ENCODE data around the gene ST13. TPM values are rescaled to one million over a fixed set of nuclear protein-coding genes. Genes with fewer than 3 reads are reported as not detected.

The ST13 gene
- total and polyA plus RNA-seq, 9 of the 15 experiments (the other 6 are each of a cell fraction or from before 2014, with no cell fraction given) = 53.6 to 311 (median 195) TPM

DNA sequence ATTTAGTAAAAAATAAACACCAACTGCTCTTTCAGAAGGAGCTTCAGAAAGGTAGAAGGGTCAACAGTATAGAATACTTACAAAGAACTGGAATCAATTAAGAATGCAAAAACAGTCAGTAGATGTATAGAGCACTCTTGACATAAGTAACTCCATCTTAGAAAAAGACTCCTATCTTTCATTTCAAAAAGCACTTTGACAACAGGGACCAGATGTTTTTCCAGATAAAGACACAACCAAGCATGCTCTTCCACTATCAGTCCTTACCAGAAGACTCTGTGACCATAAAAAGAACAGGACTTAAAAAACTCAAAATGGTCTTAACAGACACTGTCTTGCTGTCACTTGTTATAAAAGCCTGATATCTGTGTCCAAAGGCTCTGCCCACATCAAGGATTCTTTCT is 42.5 kb downstream of the ST13 start (continued):
- TF ChIP-seq HNRNPLL (IDR thresholded peaks at IDR 0.05; ENCODE audit: low read depth, low read length, poor library complexity, severe bottlenecking) (no peak), XRCC5 (IDR thresholded peaks at IDR 0.05; ENCODE audit: low read depth, low read length) (no peak), PTTG1 (tag; IDR thresholded peaks at IDR 0.05; ENCODE audit: low read depth) (peak; percentile 100), ZNF197 (CRISPR knock-in tag; IDR thresholded peaks at IDR 0.05; ENCODE audit: low read depth) (peak; percentile 100), DMBX1 (CRISPR knock-in tag; IDR thresholded peaks at IDR 0.05; ENCODE audit: borderline replicate concordance) (peak; percentile 100), DDX20 (tag; IDR thresholded peaks at IDR 0.05; ENCODE audit: low read depth) (peak; percentile 100), PHF20 (IDR thresholded peaks at IDR 0.05; ENCODE audit: partially characterized antibody) (no peak), GTF2A2 (tag; IDR thresholded peaks at IDR 0.05) (peak; percentile 98), BRD4 (IDR thresholded peaks at IDR 0.05) (no peak), DIDO1 (tag; IDR thresholded peaks at IDR 0.05; ENCODE audit: low read depth) (peak; percentile 95), SNIP1 (IDR thresholded peaks at IDR 0.05; ENCODE audit: low read depth) (no peak), ZNF785 (CRISPR knock-in tag; IDR thresholded peaks at IDR 0.05) (peak; percentile 86; the same call in 1 of the 2 replicates), ETV5 (CRISPR knock-in tag; IDR thresholded peaks at IDR 0.05; ENCODE audit: low read depth) (no peak), CREBBP (IDR thresholded peaks at IDR 0.05; ENCODE audit: low read depth, low read length) (no peak), FOXJ3 (CRISPR knock-in tag; IDR thresholded peaks at IDR 0.05) (no peak), NR1H2 (CRISPR knock-in tag; IDR thresholded peaks at IDR 0.05) (no peak)
- TF ChIP-seq, protein P1, sequence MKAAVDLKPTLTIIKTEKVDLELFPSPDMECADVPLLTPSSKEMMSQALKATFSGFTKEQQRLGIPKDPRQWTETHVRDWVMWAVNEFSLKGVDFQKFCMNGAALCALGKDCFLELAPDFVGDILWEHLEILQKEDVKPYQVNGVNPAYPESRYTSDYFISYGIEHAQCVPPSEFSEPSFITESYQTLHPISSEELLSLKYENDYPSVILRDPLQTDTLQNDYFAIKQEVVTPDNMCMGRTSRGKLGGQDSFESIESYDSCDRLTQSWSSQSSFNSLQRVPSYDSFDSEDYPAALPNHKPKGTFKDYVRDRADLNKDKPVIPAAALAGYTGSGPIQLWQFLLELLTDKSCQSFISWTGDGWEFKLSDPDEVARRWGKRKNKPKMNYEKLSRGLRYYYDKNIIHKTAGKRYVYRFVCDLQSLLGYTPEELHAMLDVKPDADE (conservative IDR thresholded peaks at IDR 0.05; ENCODE audit: control insufficient read depth, low read depth, low read length) = no peak
- TF ChIP-seq, protein P2, sequence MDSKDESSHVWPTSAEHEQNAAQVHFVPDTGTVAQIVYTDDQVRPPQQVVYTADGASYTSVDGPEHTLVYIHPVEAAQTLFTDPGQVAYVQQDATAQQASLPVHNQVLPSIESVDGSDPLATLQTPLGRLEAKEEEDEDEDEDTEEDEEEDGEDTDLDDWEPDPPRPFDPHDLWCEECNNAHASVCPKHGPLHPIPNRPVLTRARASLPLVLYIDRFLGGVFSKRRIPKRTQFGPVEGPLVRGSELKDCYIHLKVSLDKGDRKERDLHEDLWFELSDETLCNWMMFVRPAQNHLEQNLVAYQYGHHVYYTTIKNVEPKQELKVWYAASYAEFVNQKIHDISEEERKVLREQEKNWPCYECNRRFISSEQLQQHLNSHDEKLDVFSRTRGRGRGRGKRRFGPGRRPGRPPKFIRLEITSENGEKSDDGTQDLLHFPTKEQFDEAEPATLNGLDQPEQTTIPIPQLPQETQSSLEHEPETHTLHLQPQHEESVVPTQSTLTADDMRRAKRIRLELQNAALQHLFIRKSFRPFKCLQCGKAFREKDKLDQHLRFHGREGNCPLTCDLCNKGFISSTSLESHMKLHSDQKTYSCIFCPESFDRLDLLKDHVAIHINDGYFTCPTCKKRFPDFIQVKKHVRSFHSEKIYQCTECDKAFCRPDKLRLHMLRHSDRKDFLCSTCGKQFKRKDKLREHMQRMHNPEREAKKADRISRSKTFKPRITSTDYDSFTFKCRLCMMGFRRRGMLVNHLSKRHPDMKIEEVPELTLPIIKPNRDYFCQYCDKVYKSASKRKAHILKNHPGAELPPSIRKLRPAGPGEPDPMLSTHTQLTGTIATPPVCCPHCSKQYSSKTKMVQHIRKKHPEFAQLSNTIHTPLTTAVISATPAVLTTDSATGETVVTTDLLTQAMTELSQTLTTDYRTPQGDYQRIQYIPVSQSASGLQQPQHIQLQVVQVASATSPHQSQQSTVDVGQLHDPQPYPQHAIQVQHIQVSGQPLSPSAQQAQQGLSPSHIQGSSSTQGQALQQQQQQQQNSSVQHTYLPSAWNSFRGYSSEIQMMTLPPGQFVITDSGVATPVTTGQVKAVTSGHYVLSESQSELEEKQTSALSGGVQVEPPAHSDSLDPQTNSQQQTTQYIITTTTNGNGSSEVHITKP (IDR thresholded peaks at IDR 0.05; ENCODE audit: partially characterized antibody) = no peak
- TF ChIP-seq, protein P3, sequence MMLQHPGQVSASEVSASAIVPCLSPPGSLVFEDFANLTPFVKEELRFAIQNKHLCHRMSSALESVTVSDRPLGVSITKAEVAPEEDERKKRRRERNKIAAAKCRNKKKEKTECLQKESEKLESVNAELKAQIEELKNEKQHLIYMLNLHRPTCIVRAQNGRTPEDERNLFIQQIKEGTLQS (IDR thresholded peaks at IDR 0.05) = no peak; the same call in 1 of the 2 replicates
- TF ChIP-seq, protein P3 (CRISPR knock-in tag; conservative IDR thresholded peaks at IDR 0.05) = no peak
- TF ChIP-seq, protein P4, sequence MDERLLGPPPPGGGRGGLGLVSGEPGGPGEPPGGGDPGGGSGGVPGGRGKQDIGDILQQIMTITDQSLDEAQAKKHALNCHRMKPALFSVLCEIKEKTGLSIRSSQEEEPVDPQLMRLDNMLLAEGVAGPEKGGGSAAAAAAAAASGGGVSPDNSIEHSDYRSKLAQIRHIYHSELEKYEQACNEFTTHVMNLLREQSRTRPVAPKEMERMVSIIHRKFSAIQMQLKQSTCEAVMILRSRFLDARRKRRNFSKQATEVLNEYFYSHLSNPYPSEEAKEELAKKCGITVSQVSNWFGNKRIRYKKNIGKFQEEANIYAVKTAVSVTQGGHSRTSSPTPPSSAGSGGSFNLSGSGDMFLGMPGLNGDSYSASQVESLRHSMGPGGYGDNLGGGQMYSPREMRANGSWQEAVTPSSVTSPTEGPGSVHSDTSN (CRISPR knock-in tag; IDR thresholded peaks at IDR 0.05; ENCODE audit: low read depth) = no peak
- TF ChIP-seq, protein P4 (tag; conservative IDR thresholded peaks at IDR 0.05; ENCODE audit: low read depth) = peak; percentile 98

All from K562 (cell line).